ENCODE data around the gene AGBL1.
A peak's percentile ranks its signal among the peaks of the same experiment; 100 is the strongest.

AGBL1 gene

GRCh38 chr15:86591158-86591557, 511.5 kb downstream of the AGBL1 start:
- DNase-seq (ENCODE audit: low read depth): no peak

- DNase-seq (ENCODE audit: low read depth): no peak
Measured at GRCh38 chr15:86591994-86592735, 512.5 kb downstream of the AGBL1 start.

GRCh38 chr15:86595741-86596140, 516.1 kb downstream of the AGBL1 start:
- DNase-seq (ENCODE audit: low read depth): no peak

- DNase-seq (ENCODE audit: low read depth): no peak
Measured at GRCh38 chr15:86603466-86603865, 523.8 kb downstream of the AGBL1 start.

- no peak for DNase-seq (ENCODE audit: low read depth)
Measured at GRCh38 chr15:86608461-86609205, 529.0 kb downstream of the AGBL1 start.

- no peak for DNase-seq (ENCODE audit: low read depth)
Measured at GRCh38 chr15:86609275-86609674, 529.6 kb downstream of the AGBL1 start.

GRCh38 chr15:86610038-86610437, 530.4 kb downstream of the AGBL1 start:
- no peak for DNase-seq (ENCODE audit: low read depth)

- no peak for DNase-seq (ENCODE audit: low read depth)
Measured at GRCh38 chr15:86611417-86612040, 531.9 kb downstream of the AGBL1 start.

GRCh38 chr15:86615411-86615810, 535.7 kb downstream of the AGBL1 start:
- no peak for DNase-seq (ENCODE audit: low read depth)

- DNase-seq (ENCODE audit: low read depth): no peak
Measured at GRCh38 chr15:86615816-86616215, 536.1 kb downstream of the AGBL1 start.

- no peak for DNase-seq (ENCODE audit: low read depth)
Measured at GRCh38 chr15:86616771-86617170, 537.1 kb downstream of the AGBL1 start.

GRCh38 chr15:86620157-86620556, 540.5 kb downstream of the AGBL1 start:
- DNase-seq (ENCODE audit: low read depth): no peak

- DNase-seq (ENCODE audit: low read depth): no peak
Measured at GRCh38 chr15:86620641-86621349, 541.1 kb downstream of the AGBL1 start.

GRCh38 chr15:86623236-86623635, 543.6 kb downstream of the AGBL1 start:
- DNase-seq (ENCODE audit: low read depth): no peak

- DNase-seq (ENCODE audit: low read depth): peak; percentile 57
Measured at GRCh38 chr15:86624261-86625036, 544.8 kb downstream of the AGBL1 start.

- no peak for DNase-seq (ENCODE audit: low read depth)
Measured at GRCh38 chr15:86629409-86630356, 550.0 kb downstream of the AGBL1 start.

- DNase-seq (ENCODE audit: low read depth): no peak
Measured at GRCh38 chr15:86630946-86631345, 551.3 kb downstream of the AGBL1 start.

GRCh38 chr15:86634146-86634545, 554.5 kb downstream of the AGBL1 start:
- no peak for DNase-seq (ENCODE audit: low read depth)

GRCh38 chr15:86634992-86635638, 555.4 kb downstream of the AGBL1 start:
- no peak for DNase-seq (ENCODE audit: low read depth)

GRCh38 chr15:86644339-86644738, 564.7 kb downstream of the AGBL1 start:
- no peak for DNase-seq (ENCODE audit: low read depth)

Measured in GM04504 (cell line).